SK-N-SH (cell line): ENCODE results near the gene ASPG. TPM values are rescaled to one million over a fixed set of nuclear protein-coding genes. Genes with fewer than 3 reads are reported as not detected.

Experiments
- CTCF ChIA-PET: fragments of 300-600, 350-600 bp; formaldehyde crosslinking; extraction: SDS; loops from one replicate; lab custom pipeline; 2021; lab: Yijun Ruan, JAX
- POLR2A ChIA-PET: fragments of 350-600 bp; sonication (Branson Sonifier 250); formaldehyde crosslinking; extraction: SDS; loops from one replicate; lab custom pipeline; 2020; ENCODE audit warnings: antibody characterized with exemption, inconsistent platforms; lab: Yijun Ruan, JAX
- DNase-seq: peaks from one replicate; pipeline ENCODE4 v3.0.0; 2012
- H2AFZ ChIP-seq: fragments of 200-600 bp; sonication (generic); 2 replicates; pipeline ENCODE4 v1.8.1; 2016; ENCODE audit warnings: antibody characterized with exemption, mild to moderate bottlenecking, low read depth
- H3F3A ChIP-seq: fragments of 200-600 bp; sonication (generic); replicated peaks from 2 replicates; pipeline ENCODE3; 2016; ENCODE audit warnings: antibody characterized with exemption, mild to moderate bottlenecking; ENCODE audit not compliant: insufficient read depth
- H3K27ac ChIP-seq, 2 experiments: fragments of 200-500 bp in 1 of 2; fragments of 200-600 bp in 1 of 2; sonication (Bioruptor generic) in 1 of 2; sonication (generic), shearing (Covaris generic) in 1 of 2; 2 replicates each; pipeline versions ENCODE4 v1.5.1 to v1.6.1; 2014 to 2016; ENCODE audit warnings: low read depth in 2 of 2, inconsistent platforms in 1 of 2, low read length in 1 of 2, mild to moderate bottlenecking in 1 of 2, mixed read lengths in 1 of 2
- H3K27me3 ChIP-seq: fragments of 200-600 bp; sonication (generic), shearing (Covaris generic); 2 replicates; pipeline ENCODE4 v1.6.1; 2016; ENCODE audit warnings: mixed run types; ENCODE audit not compliant: insufficient read depth
- H3K36me3 ChIP-seq, 2 experiments: fragments of 200-500 bp in 1 of 2; fragments of 200-600 bp in 1 of 2; sonication (Bioruptor generic) in 1 of 2; sonication (generic) in 1 of 2; replicated peaks in 1 of 2; 2 replicates each; pipeline versions ENCODE3 to v1.5.1; 2014 to 2016; ENCODE audit warnings: low read length in 1 of 2, mild to moderate bottlenecking in 1 of 2; ENCODE audit not compliant: insufficient read depth in 2 of 2, control insufficient read depth in 1 of 2
- H3K4me1 ChIP-seq, 2 experiments: fragments of 200-500 bp in 1 of 2; fragments of 200-600 bp in 1 of 2; sonication (Bioruptor generic) in 1 of 2; sonication (generic), shearing (Covaris generic) in 1 of 2; 2 replicates each; pipeline versions ENCODE4 v1.5.1 to v1.6.1; 2014 to 2016; ENCODE audit warnings: low read depth in 1 of 2, low read length in 1 of 2, mixed run types in 1 of 2; ENCODE audit not compliant: insufficient read depth in 2 of 2, control insufficient read depth in 1 of 2
- H3K4me2 ChIP-seq: fragments of 200-600 bp; sonication (generic), shearing (Covaris generic); 2 replicates; pipeline ENCODE4 v1.6.1; 2017; ENCODE audit warnings: mixed run types
- H3K4me3 ChIP-seq, 2 experiments: fragments of 200-500 bp in 1 of 2; fragments of 200-600 bp in 1 of 2; sonication (Bioruptor generic) in 1 of 2; sonication (generic), shearing (Covaris generic) in 1 of 2; 2 replicates each; pipeline versions ENCODE4 v1.5.1 to v1.8.1; 2014 to 2016; ENCODE audit warnings: low read depth in 2 of 2, inconsistent platforms in 1 of 2, low read length in 1 of 2, mild to moderate bottlenecking in 1 of 2, mixed read lengths in 1 of 2, moderate library complexity in 1 of 2
- H3K79me2 ChIP-seq: fragments of 200-600 bp; sonication (generic); 2 replicates; pipeline ENCODE4 v1.8.1; 2017; ENCODE audit warnings: mild to moderate bottlenecking; ENCODE audit not compliant: insufficient read depth
- H3K9ac ChIP-seq: fragments of 200-600 bp; sonication (generic); 2 replicates; pipeline ENCODE4 v1.6.1; 2017; ENCODE audit warnings: mixed run types
- H3K9me2 ChIP-seq: fragments of 200-600 bp; sonication (generic); 2 replicates; pipeline ENCODE4 v1.6.1; 2017; ENCODE audit warnings: mixed run types
- H3K9me3 ChIP-seq: fragments of 200-600 bp; sonication (generic); 2 replicates; pipeline ENCODE4 v1.6.1; 2017; ENCODE audit warnings: mixed run types, mild to moderate bottlenecking, moderate library complexity
- H4K20me1 ChIP-seq: fragments of 200-600 bp; sonication (generic); 2 replicates; pipeline ENCODE4 v1.6.1; 2017; ENCODE audit warnings: mild to moderate bottlenecking, mixed run types; ENCODE audit not compliant: insufficient read depth
- CHD2 ChIP-seq: fragments of 150-350 bp; IDR thresholded peaks from 2 replicates; pipeline ENCODE4 v1.6.1; 2018; ENCODE audit warnings: low read length; ENCODE audit not compliant: partially characterized antibody
- ELF1 ChIP-seq: IDR thresholded peaks from 2 replicates; pipeline ENCODE4 v1.4.0; 2012
- EZH2phosphoT487 ChIP-seq: fragments of 200-600 bp; sonication (generic); IDR thresholded peaks from 2 replicates; pipeline ENCODE4 v1.6.1; 2017; ENCODE audit warnings: low read depth, mixed run types, mild to moderate bottlenecking, antibody characterized with exemption, moderate library complexity, borderline replicate concordance
- FOXJ3 ChIP-seq: sonication (generic); formaldehyde crosslinking; IDR thresholded peaks from 2 replicates; pipeline ENCODE4 v1.5.1; 2020; ENCODE audit warnings: mild to moderate bottlenecking, missing genetic modification reagents
- FOXM1 ChIP-seq: IDR thresholded peaks from 2 replicates; pipeline ENCODE4 v1.4.0; 2012; ENCODE audit warnings: low read depth, mild to moderate bottlenecking
- GABPA ChIP-seq: IDR thresholded peaks from 2 replicates; pipeline ENCODE4 v1.4.0; 2012; ENCODE audit warnings: low read depth, mild to moderate bottlenecking
- IRF3 ChIP-seq: fragments of 150-350 bp; IDR thresholded peaks from 2 replicates; pipeline ENCODE4 v1.6.1; 2016; ENCODE audit warnings: mild to moderate bottlenecking, low read depth, low read length
- JUND ChIP-seq: IDR thresholded peaks from 2 replicates; pipeline ENCODE4 v1.4.0; 2012
- MAX ChIP-seq: IDR thresholded peaks from 2 replicates; pipeline ENCODE4 v1.4.0; 2012; ENCODE audit warnings: low read depth
- MEF2A ChIP-seq: IDR thresholded peaks from 2 replicates; pipeline ENCODE4 v1.4.0; 2012; ENCODE audit warnings: low read depth, borderline replicate concordance
- MXI1 ChIP-seq: IDR thresholded peaks from 2 replicates; pipeline ENCODE4 v1.6.1; 2012; ENCODE audit warnings: mild to moderate bottlenecking, low read depth, low read length, improper control_type of control experiment
- PBX3 ChIP-seq: IDR thresholded peaks from 2 replicates; pipeline ENCODE4; 2012
- RAD21 ChIP-seq: IDR thresholded peaks from 2 replicates; pipeline ENCODE4 v1.6.1; 2012; ENCODE audit warnings: mild to moderate bottlenecking, low read length
- RFX5 ChIP-seq: IDR thresholded peaks from 2 replicates; pipeline ENCODE4 v1.6.1; 2012; ENCODE audit warnings: mild to moderate bottlenecking, improper control_type of control experiment, low read length
- SIN3A ChIP-seq: IDR thresholded peaks from 2 replicates; pipeline ENCODE4 v1.6.1; 2012; ENCODE audit warnings: low read depth, mild to moderate bottlenecking, low read length, moderate library complexity, borderline replicate concordance
- TEAD4 ChIP-seq: IDR thresholded peaks from 2 replicates; pipeline ENCODE4 v1.4.0; 2012; ENCODE audit warnings: mild to moderate bottlenecking, borderline replicate concordance; ENCODE audit not compliant: insufficient read depth
- WGBS: methylation state at CpG from one replicate; pipeline ENCODE4 v1.1.6; 2017; ENCODE audit warnings: low lambda C conversion rate; 5-methylcytosine and 5-hydroxymethylcytosine counted together
- polyA plus RNA-seq, 3 experiments: library from polyadenylated mRNA; depleted of rRNA; stranded (reverse); fragments of >200 nt; gene quantifications; 2 replicates each; pipeline ENCODE4 v1.2.3, GENCODE V29; 2012
- TF ChIP-seq, protein P1 (sequence below): IDR thresholded peaks from 2 replicates; pipeline ENCODE4 v1.6.1; 2012; ENCODE audit warnings: mild to moderate bottlenecking, low read depth, low read length, moderate library complexity

The ASPG gene
- polyA plus RNA-seq, 1 of the 3 experiments (the other 2 are of a cell fraction): not detected

DNA sequence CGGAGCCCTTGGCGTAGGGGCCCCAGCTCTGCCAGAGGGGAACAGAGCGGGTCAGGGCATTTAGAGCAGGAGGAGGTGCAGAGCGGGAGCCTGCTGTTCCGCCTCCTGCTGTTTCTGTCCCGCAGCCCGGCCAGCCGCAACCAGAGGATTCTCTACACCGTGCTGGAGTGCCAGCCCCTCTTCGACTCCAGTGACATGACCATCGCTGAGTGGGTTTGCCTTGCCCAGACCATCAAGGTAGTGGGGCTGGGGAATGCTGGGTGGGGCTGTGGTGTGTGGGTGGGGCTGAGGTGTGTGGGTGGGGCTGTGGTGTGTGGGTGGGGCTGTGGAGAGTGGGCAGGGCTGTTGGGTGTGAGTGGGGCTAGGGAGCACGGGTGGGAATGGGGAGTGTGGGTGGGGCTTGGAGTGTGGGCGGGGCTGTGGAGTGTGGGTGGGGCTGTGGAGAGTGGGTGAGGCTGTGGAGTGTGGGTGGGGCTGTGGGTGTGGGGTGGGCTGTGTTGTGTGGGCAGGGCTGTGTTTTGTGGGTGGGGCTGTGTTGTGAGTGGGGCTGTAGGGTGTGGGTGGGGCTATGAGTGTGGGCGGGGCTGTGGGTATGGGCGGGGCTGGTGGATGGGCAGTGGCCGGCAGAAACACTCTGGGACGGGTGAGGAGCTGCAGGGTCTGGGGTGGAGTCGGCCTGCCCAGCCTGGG, 8.0 kb downstream of the ASPG start:
- Histone ChIP-seq H3K4me1 (peaks cover 0 to 7% of the 10 kb centered on the region in 2 experiments; a peak in 1 of 4 replicates), H3K9me3 (no peaks in the 10 kb centered on the region), H3F3A (no peaks in the 10 kb centered on the region), H3K4me3 (no peak overlapping the region), H2AFZ (no peak overlapping the region), H3K4me2 (no peak overlapping the region), H4K20me1 (no peaks in the 10 kb centered on the region), H3K79me2 (no peaks in the 10 kb centered on the region), H3K36me3 (no peaks in the 10 kb centered on the region), H3K27me3 (no peaks in the 10 kb centered on the region), H3K27ac (no peak overlapping the region), H3K9ac (no peak overlapping the region), H3K9me2 (no peaks in the 10 kb centered on the region)
- DNase-seq: peak; percentile 77
- TF ChIP-seq SIN3A: no peak
- TF ChIP-seq FOXJ3 (CRISPR knock-in tag): no peak
- no peak for TF ChIP-seq FOXM1
- TF ChIP-seq MXI1: no peak
- TF ChIP-seq RFX5: no peak
- no peak for TF ChIP-seq GABPA
- no peak for TF ChIP-seq JUND
- no peak for TF ChIP-seq IRF3
- no peak for TF ChIP-seq EZH2phosphoT487
- TF ChIP-seq ELF1: no peak
- TF ChIP-seq, protein P1, sequence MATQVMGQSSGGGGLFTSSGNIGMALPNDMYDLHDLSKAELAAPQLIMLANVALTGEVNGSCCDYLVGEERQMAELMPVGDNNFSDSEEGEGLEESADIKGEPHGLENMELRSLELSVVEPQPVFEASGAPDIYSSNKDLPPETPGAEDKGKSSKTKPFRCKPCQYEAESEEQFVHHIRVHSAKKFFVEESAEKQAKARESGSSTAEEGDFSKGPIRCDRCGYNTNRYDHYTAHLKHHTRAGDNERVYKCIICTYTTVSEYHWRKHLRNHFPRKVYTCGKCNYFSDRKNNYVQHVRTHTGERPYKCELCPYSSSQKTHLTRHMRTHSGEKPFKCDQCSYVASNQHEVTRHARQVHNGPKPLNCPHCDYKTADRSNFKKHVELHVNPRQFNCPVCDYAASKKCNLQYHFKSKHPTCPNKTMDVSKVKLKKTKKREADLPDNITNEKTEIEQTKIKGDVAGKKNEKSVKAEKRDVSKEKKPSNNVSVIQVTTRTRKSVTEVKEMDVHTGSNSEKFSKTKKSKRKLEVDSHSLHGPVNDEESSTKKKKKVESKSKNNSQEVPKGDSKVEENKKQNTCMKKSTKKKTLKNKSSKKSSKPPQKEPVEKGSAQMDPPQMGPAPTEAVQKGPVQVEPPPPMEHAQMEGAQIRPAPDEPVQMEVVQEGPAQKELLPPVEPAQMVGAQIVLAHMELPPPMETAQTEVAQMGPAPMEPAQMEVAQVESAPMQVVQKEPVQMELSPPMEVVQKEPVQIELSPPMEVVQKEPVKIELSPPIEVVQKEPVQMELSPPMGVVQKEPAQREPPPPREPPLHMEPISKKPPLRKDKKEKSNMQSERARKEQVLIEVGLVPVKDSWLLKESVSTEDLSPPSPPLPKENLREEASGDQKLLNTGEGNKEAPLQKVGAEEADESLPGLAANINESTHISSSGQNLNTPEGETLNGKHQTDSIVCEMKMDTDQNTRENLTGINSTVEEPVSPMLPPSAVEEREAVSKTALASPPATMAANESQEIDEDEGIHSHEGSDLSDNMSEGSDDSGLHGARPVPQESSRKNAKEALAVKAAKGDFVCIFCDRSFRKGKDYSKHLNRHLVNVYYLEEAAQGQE: no peak
- no peak for TF ChIP-seq TEAD4
- TF ChIP-seq MEF2A: no peak
- TF ChIP-seq MAX: no peak
- no peak for TF ChIP-seq RAD21
- TF ChIP-seq PBX3: no peak
- TF ChIP-seq CHD2: no peak
- 79% methylated on average over 17 of the region's 18 CpGs for WGBS
- ChIA-PET CTCF (interaction anchor here (0.6 to 5.5 kb wide), 22 partner anchors 10 to 597 kb away, joined by 3 to 79 read pairs (median 6); no protein-coding TSS in a partner anchor), POLR2A (no interaction called here)
